Measurements from ENCODE around the gene TRDN. TPM values are rescaled to one million over a fixed set of nuclear protein-coding genes. Genes with fewer than 3 reads are reported as not detected.
"Not testable (repeated sequence)": the region's sequence is repeated elsewhere in the genome, so short reads cannot be mapped to it uniquely, and the experiment has no call there.

Gene TRDN
- total RNA-seq, 2 experiments from 2014 or later = not detected

DNA sequence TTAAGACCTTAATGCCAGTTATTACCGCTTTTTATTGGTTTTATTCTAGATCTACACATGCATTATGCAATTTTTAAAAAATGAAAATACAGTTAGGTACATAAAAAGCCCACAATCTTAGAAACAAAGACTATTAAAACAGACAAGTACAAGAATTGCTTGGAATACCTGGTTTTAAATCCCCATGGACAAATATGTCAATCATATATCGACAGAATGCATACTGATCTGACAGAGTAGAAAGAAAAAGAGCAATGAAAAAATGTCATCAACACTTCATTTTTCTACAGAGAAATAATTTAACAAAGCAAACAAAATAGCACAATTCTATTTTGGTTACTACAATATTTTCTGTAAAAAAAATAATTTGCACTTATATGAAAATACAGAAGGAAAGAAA is 139.7 kb downstream of the TRDN start:
- Mint-ChIP-seq H3K9me3 (no peaks in the 10 kb centered on the region), H3K27ac (no peak overlapping the region), H3K27me3 (no peaks in the 10 kb centered on the region), H3K4me1 (no peaks in the 10 kb centered on the region), H3K4me3 (no peak overlapping the region), H3K36me3 (ENCODE audit: low read depth) (no peaks in the 10 kb centered on the region)
- ChIA-PET CTCF (no interaction called here), POLR2A (no interaction called here)
- no peak for DNase-seq

DNA sequence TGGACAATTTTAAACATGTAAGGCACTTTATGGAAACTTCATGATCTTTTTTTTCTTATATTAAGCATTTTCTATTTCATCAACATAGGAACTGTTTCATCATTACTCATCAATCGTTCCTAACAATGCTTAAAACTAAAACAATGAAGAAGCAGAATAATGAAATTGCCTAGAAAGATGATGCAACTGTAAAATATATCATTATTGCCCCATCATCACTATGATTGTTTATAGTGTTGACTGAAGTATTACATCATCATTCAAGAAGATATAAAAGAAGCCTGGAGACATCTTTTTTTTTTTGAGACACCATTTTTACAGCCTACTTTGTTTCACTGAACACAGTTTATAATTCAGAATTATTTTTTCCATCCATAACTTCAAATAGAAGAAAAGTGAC is 147.2 kb downstream of the TRDN start:
- POLR2A ChIA-PET = no interaction called here
- DNase-seq = no peak
- CTCF ChIA-PET = no interaction called here
- Mint-ChIP-seq H3K27me3 (no peaks in the 10 kb centered on the region), H3K9me3 (no peaks in the 10 kb centered on the region), H3K27ac (no peak overlapping the region), H3K4me3 (no peak overlapping the region), H3K36me3 (ENCODE audit: low read depth) (no peaks in the 10 kb centered on the region), H3K4me1 (no peaks in the 10 kb centered on the region)

DNA sequence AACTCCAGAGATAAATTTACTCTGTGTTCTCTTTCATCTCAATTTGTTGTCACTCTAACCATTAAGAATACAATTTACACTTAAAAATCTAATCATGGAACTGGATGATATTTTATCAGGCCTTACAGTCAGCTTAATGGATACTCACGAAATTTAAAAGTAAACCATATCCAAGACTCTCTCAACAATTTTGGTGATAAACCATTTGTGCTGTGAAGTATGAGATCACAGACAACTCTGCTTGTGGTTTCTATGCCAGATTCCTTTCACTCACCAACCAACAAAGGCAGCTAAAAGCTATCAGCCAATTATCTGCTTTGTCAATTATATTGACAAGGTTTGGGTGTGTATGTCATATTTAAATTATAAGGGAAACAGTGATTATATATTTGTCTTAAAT is 155.8 kb downstream of the TRDN start:
- no peaks in the 10 kb centered on the region for H3K4me1 Mint-ChIP-seq
- H3K27ac Mint-ChIP-seq = no peak overlapping the region
- H3K4me3 Mint-ChIP-seq = no peak overlapping the region
- H3K9me3 Mint-ChIP-seq = no peaks in the 10 kb centered on the region
- no peaks in the 10 kb centered on the region for H3K36me3 Mint-ChIP-seq (ENCODE audit: low read depth)
- ChIA-PET POLR2A (no interaction called here), CTCF (no interaction called here)
- H3K27me3 Mint-ChIP-seq = no peaks in the 10 kb centered on the region
- no peak for DNase-seq

DNA sequence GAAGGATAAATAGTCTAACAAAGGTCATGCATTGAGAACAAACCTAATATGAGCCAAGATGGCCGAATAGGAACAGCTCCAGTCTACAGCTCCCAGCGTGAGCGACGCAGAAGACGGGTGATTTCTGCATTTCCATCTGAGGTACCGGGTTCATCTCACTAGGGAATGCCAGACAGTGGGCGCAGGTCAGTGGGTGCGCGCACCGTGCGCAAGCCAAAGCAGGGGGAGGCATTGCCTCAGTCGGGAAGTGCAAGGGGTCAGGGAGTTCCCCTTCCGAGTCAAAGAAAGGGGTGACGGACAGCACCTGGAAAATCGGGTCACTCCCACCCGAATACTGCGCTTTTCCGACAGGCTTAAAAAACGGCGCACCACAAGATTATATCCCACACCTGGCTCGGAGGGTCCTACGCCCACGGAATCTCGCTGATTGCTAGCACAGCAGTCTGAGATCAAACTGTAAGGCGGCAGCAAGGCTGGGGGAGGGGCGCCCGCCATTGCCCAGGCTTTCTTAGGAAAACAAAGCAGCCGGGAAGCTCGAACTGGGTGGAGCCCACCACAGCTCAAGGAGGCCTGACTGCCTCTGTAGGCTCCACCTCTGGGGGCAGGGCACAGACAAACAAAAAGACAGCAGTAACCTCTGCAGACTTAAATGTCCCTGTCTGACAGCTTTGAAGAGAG is 164.6 kb downstream of the TRDN start:
- H3K36me3 Mint-ChIP-seq (ENCODE audit: low read depth); H3K27me3 Mint-ChIP-seq; POLR2A ChIA-PET; DNase-seq; CTCF ChIA-PET; H3K9me3 Mint-ChIP-seq; H3K27ac Mint-ChIP-seq; H3K4me1 Mint-ChIP-seq; H3K4me3 Mint-ChIP-seq: not testable (repeated sequence)

DNA sequence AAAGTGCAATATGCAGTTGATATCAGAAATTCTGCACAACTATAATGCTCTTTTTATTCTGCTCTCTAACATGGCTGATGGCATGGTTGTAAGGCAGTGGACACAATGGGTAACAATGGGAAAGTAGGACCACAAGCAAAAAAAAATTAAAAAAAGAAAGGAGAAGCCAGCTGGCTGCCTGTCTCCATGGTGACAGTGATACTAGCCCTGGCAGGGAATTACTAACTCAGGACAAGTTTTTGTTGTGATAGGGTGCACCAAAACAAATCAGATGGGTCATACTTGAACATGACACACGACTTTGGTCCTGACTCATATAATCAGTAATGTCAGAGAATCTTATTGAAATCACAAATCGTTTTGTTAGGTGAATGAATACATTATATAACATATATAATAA is 169.4 kb downstream of the TRDN start:
- ChIA-PET CTCF (no interaction called here), POLR2A (no interaction called here)
- no peaks in the 10 kb centered on the region for H3K27me3 Mint-ChIP-seq
- no peak overlapping the region for H3K4me3 Mint-ChIP-seq
- H3K4me1 Mint-ChIP-seq = no peaks in the 10 kb centered on the region
- DNase-seq = no peak
- H3K36me3 Mint-ChIP-seq (ENCODE audit: low read depth) = no peaks in the 10 kb centered on the region
- no peak overlapping the region for H3K27ac Mint-ChIP-seq
- peaks cover 2% of the 10 kb centered on the region for H3K9me3 Mint-ChIP-seq

DNA sequence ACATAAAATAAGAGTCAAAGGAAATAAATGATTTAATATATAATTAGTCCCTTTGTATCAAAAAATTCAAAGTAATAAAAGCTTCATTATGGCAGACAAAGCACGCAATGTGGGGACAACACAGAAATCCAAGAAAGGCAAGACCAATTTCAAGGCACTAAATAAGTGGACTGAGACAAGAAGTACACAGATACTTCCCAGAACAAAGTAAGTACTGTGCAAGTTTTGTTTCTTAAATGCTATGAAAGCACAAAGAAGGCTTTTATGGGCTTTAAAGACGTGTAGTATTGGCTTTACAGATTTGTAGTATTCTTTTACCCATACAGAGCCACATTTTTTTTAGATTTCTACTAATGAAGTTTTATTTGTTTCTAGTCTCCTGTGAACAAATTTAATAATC is 174.6 kb downstream of the TRDN start:
- no peak for DNase-seq
- H3K27ac Mint-ChIP-seq = no peak overlapping the region
- POLR2A ChIA-PET = no interaction called here
- H3K4me1 Mint-ChIP-seq = no peaks in the 10 kb centered on the region
- H3K9me3 Mint-ChIP-seq = no peaks in the 10 kb centered on the region
- H3K36me3 Mint-ChIP-seq (ENCODE audit: low read depth) = no peaks in the 10 kb centered on the region
- H3K4me3 Mint-ChIP-seq = no peak overlapping the region
- CTCF ChIA-PET = no interaction called here
- H3K27me3 Mint-ChIP-seq = no peaks in the 10 kb centered on the region

DNA sequence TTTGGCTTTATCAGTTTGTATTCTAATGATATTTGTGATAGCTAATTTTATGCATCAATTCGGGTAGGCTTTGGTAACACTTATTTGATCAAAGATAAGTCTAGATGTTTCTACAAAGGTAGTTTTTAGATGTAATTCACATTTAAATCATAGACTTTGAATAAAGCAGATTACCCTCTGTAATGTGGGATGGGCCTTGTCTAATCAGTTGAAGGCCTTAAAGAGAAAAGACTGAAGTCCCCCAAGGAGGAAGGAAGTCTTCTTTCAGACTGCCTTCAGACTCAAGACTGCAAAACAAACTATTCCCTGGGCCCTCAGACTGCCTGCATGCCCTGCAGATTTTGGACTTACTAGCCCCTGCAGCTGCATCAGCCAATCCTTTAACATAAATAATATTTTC is 178.5 kb downstream of the TRDN start:
- Mint-ChIP-seq H3K27ac (no peak overlapping the region), H3K27me3 (no peaks in the 10 kb centered on the region), H3K36me3 (ENCODE audit: low read depth) (no peaks in the 10 kb centered on the region), H3K4me3 (no peak overlapping the region), H3K9me3 (no peaks in the 10 kb centered on the region), H3K4me1 (no peaks in the 10 kb centered on the region)
- CTCF ChIA-PET = no interaction called here
- DNase-seq = no peak
- POLR2A ChIA-PET = no interaction called here

DNA sequence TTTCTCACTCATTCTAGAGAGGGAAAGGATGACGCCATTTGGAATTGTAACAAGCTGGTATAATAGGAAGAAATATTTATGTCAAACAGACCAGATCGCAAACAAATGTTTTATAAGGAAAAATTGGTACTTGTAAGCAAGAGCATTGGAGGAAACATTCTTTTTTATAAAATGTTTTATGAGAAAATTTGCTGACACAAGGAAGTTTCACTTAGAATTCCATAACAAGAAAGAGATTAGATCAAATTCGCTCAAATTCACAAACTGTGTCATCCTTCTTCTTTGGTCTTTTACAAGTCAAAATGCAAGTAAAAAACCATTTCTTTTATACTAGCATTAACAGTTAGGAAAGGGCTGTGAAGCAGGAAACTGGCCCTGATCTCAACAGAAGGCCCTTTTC is 179.9 kb downstream of the TRDN start:
- H3K4me1 Mint-ChIP-seq = no peaks in the 10 kb centered on the region
- ChIA-PET POLR2A (interaction anchor here (0.7 kb wide), 1 partner anchor 74 kb away, joined by 3 read pairs; no protein-coding TSS in a partner anchor), CTCF (no interaction called here)
- no peaks in the 10 kb centered on the region for H3K36me3 Mint-ChIP-seq (ENCODE audit: low read depth)
- no peak overlapping the region for H3K4me3 Mint-ChIP-seq
- DNase-seq = no peak
- H3K27ac Mint-ChIP-seq = no peak overlapping the region
- no peaks in the 10 kb centered on the region for H3K9me3 Mint-ChIP-seq
- H3K27me3 Mint-ChIP-seq = no peaks in the 10 kb centered on the region

DNA sequence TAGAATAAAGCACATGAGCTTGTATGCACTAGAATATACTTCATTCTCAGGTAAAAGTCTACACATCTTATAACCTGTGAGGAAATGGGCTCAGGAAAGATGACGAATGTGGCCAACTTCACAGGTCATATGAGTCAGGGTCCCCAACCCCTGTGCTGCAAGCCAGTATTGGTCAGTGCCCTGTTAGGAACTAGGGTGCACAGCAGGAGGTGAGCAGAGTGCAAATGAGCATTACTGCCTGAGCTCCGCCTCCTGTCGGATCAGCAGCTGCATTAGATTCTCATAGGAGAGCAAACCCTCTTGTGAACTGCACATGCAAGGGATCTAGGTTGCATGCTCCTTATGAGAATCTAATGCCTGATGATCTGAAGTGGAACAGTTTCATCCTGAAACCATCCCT is 182.3 kb downstream of the TRDN start:
- no peaks in the 10 kb centered on the region for H3K4me1 Mint-ChIP-seq
- no peaks in the 10 kb centered on the region for H3K36me3 Mint-ChIP-seq (ENCODE audit: low read depth)
- no peak overlapping the region for H3K4me3 Mint-ChIP-seq
- CTCF ChIA-PET = no interaction called here
- no peak for DNase-seq
- H3K27ac Mint-ChIP-seq = no peak overlapping the region
- no peaks in the 10 kb centered on the region for H3K27me3 Mint-ChIP-seq
- POLR2A ChIA-PET = no interaction called here
- H3K9me3 Mint-ChIP-seq = no peaks in the 10 kb centered on the region

DNA sequence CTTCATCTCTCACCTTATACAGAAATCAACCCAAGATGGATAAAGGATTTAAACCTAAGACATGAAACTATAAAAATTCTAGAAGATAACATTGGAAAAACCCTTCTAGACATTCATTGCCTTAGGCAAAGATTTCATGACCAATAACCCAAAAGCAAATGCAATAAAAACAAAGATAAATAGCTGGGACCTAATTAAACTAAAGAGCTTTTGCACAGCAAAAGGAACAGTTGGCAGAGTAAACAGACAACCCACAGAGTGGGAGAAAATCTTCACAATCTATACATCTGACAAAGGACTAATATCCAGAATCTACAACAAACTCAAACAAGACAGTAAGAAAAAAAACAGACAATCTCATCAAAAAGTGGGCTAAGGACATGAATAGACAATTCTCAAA is 183.7 kb downstream of the TRDN start:
- H3K4me1 Mint-ChIP-seq; POLR2A ChIA-PET; DNase-seq; H3K4me3 Mint-ChIP-seq; H3K9me3 Mint-ChIP-seq; H3K36me3 Mint-ChIP-seq (ENCODE audit: low read depth); H3K27me3 Mint-ChIP-seq; CTCF ChIA-PET; H3K27ac Mint-ChIP-seq: not testable (repeated sequence)

DNA sequence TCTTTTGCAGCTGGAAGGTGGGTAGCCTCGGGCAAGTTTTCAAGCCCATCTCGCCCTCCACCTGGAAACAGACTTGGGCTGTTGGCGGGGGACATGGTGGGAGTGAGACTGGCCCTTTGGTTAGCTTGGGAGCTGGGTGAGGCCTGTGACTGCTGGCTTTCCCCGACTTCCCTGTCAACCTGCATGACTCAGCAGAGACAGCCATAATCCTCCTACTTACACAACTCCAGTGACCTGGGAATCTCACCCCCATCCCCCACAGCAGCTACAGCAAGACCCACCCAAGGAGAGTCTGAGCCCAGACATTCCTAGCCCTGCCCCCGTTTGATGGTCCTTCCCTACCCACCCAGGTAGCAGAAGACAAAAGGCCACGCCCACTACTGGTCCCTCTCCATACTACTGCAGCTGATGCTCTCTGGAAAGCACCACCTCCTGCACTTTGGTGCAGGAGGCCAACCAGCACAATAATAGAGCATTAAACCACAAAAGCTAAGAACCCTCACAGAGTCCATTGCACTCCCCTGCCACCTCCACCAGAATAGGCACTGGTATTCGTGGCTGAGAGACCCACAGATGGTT is 188.4 kb downstream of the TRDN start:
- H3K9me3 Mint-ChIP-seq = peaks cover 3% of the 10 kb centered on the region
- POLR2A ChIA-PET = no interaction called here
- DNase-seq = no peak
- H3K4me3 Mint-ChIP-seq = no peak overlapping the region
- CTCF ChIA-PET = no interaction called here
- H3K27me3 Mint-ChIP-seq = no peaks in the 10 kb centered on the region
- no peak overlapping the region for H3K27ac Mint-ChIP-seq
- no peaks in the 10 kb centered on the region for H3K4me1 Mint-ChIP-seq
- H3K36me3 Mint-ChIP-seq (ENCODE audit: low read depth) = no peaks in the 10 kb centered on the region

DNA sequence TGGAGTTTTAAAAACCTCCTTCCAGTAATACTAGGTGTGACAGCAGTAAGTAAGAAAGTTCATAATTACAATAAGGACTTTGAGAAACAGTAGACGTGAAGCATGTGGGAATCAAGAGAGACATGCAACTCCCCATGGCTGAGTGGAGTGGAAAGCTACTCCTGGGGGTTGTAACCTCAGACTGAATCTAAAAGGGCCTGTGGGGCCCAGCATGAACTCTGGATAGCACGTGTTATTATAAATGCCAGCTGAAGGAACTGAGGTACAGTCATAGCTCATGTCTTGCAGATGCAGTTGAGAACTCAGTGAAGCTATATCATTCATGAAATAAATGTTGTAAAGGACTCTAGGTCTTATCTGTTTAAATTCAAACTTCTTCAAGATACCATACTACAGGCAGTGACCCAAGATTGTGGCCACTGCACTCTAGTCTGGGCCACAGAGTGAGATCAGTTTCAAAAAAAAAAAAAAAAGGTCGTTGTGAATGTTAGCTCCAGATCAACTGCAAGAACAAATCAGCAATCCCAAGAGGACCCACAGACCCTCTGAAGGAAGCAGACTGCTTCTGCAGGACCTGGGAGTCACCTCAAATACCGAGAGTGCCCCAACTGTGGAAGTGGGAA is 189.3 kb downstream of the TRDN start:
- Mint-ChIP-seq H3K36me3 (ENCODE audit: low read depth) (no peaks in the 10 kb centered on the region), H3K27ac (no peak overlapping the region), H3K9me3 (peaks cover 3% of the 10 kb centered on the region), H3K4me1 (no peaks in the 10 kb centered on the region), H3K27me3 (no peaks in the 10 kb centered on the region), H3K4me3 (no peak overlapping the region)
- POLR2A ChIA-PET = no interaction called here
- no peak for DNase-seq
- CTCF ChIA-PET = no interaction called here

DNA sequence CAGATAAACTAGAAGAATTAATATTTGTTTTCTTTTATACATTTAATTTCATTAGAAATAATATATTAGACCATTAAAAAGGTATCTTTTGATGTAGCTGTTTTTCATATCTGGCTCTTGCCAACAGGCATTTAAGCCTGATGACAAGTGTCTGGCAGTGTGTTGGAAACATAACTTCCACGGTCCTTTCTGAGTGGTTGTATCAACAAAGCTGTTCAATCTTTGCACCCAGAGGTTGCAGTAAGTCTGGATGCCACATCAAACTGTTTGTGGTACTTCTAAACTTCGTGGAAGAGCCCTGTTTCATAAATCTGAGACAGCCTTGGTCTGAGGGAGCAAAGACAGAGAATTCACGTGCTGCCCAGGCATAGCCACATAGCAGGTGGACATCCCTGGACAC is 197.4 kb downstream of the TRDN start:
- H3K4me1 Mint-ChIP-seq = no peaks in the 10 kb centered on the region
- H3K4me3 Mint-ChIP-seq = no peak overlapping the region
- H3K36me3 Mint-ChIP-seq (ENCODE audit: low read depth) = no peaks in the 10 kb centered on the region
- no peak for DNase-seq
- no peaks in the 10 kb centered on the region for H3K9me3 Mint-ChIP-seq
- ChIA-PET POLR2A (no interaction called here), CTCF (no interaction called here)
- no peak overlapping the region for H3K27ac Mint-ChIP-seq
- no peaks in the 10 kb centered on the region for H3K27me3 Mint-ChIP-seq

DNA sequence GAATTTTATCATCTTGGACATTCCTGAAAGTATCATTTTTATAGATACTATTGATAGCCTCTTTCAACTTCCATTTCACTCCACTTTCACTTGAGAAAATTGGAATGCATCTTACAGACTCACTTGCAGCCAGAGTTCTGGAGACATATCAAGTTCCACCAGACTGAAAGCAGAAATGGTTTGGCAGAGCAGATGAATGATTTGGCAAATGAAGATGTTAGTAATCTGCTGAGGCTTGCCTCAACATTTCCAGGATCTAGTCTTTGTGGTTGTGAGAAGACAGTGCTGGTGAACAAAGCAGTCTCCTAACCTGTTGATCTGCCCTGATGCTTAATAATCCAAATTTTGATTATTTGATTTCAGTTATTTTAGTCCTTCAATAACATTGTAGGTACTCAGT is 202.6 kb downstream of the TRDN start:
- Mint-ChIP-seq H3K27me3 (no peaks in the 10 kb centered on the region), H3K27ac (no peak overlapping the region), H3K4me3 (no peak overlapping the region), H3K36me3 (ENCODE audit: low read depth) (no peaks in the 10 kb centered on the region), H3K4me1 (no peaks in the 10 kb centered on the region), H3K9me3 (no peaks in the 10 kb centered on the region)
- CTCF ChIA-PET = no interaction called here
- no peak for DNase-seq
- POLR2A ChIA-PET = no interaction called here

All from activated CD4-positive, alpha-beta T cell treated with anti-CD3 and anti-CD28 coated beads, Interleukin-2, amount 10 ng/mL, durations not matched to agents 7 days and 5 days (primary cell).